Measurements from ENCODE around the gene LRRFIP2.

The LRRFIP2 gene

GRCh38 chr3:37028329-37028728, 146.1 kb downstream of the LRRFIP2 start:
- no peak overlapping the region; the same call in 1 of the 2 replicates for H3K27ac ChIP-seq
- TF ChIP-seq ZFX (IDR thresholded peaks at IDR 0.05), result no peak
- TF ChIP-seq CTCF (conservative IDR thresholded peaks at IDR 0.05), result no peak

- TF ChIP-seq ZFX (IDR thresholded peaks at IDR 0.05), result no peak
- TF ChIP-seq CTCF (conservative IDR thresholded peaks at IDR 0.05), result no peak
- H3K27ac ChIP-seq, result no peak overlapping the region
Observed at GRCh38 chr3:37026851-37027250, 147.5 kb downstream of the LRRFIP2 start.

DNA sequence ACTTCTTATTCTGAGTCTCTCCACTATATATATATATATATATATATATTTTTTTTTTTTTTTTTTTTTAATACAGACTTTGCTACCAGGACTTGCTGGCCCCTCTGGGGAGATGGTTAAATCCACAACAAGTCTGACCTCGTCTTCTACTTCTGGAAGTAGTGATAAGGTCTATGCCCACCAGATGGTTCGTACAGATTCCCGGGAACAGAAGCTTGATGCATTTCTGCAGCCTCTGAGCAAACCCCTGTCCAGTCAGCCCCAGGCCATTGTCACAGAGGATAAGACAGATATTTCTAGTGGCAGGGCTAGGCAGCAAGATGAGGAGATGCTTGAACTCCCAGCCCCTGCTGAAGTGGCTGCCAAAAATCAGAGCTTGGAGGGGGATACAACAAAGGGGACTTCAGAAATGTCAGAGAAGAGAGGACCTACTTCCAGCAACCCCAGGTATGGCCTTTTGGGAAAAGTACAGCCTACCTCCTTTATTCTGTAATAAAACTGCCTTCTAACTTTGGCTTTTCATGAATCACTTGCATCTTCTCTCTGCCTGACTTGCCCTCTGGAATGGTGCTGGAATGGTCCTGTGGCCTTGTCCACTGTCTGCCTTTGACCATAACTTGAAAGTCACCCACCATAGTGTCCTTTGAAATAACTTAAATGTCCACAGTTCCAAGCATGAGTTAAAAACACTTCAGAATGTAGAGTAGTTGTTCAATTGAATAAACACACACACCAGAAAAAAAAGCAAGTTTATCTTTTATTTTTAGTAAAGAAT, 148.6 kb downstream of the LRRFIP2 start:
- no peak for TF ChIP-seq ZFX (IDR thresholded peaks at IDR 0.05)
- no peak for TF ChIP-seq CTCF (conservative IDR thresholded peaks at IDR 0.05)
- no peak overlapping the region for H3K27ac ChIP-seq

GRCh38 chr3:37024820-37025405, 149.5 kb downstream of the LRRFIP2 start:
- TF ChIP-seq ZFX (IDR thresholded peaks at IDR 0.05) (no peak), CTCF (conservative IDR thresholded peaks at IDR 0.05) (no peak)
- H3K27ac ChIP-seq, result no peak overlapping the region

DNA sequence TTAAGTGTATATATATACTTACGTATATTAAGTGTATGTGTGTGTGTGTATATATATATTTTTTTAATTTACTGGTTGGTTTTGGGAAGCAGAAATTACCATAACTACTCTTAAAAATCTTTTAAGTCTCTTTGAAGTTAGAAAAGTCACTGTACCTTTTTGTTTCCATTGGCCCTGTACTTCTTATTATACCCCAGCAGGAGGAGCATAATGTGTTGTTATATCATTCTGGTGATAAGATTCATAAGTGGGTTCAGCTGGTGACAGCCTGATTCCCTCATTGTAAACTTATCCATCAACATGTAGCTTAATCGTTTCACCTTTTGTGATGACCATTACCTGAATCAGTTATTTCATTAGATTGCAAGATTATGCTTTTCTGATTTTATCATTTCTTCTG, 150.3 kb downstream of the LRRFIP2 start:
- TF ChIP-seq CTCF (conservative IDR thresholded peaks at IDR 0.05) (peak; percentile 50), ZFX (IDR thresholded peaks at IDR 0.05) (no peak)
- H3K27ac ChIP-seq, result no peak overlapping the region

GRCh38 chr3:37017683-37018082, 156.7 kb downstream of the LRRFIP2 start:
- H3K27ac ChIP-seq, result no peak overlapping the region
- TF ChIP-seq CTCF (conservative IDR thresholded peaks at IDR 0.05) (no peak), ZFX (IDR thresholded peaks at IDR 0.05) (no peak)

- H3K27ac ChIP-seq, result no peak overlapping the region
- TF ChIP-seq ZFX (IDR thresholded peaks at IDR 0.05) (no peak), CTCF (conservative IDR thresholded peaks at IDR 0.05) (no peak)
Observed at GRCh38 chr3:37016903-37017302, 157.5 kb downstream of the LRRFIP2 start.

All from C4-2B (cell line).